B cell (primary cell): ENCODE measurements around the gene CKMT2.

ENCODE experiments used
- EZH2 ChIP-seq: IDR thresholded peaks from 2 replicates; pipeline ENCODE4 v1.6.1; 2012; ENCODE audit warnings: borderline replicate concordance, low read depth, mild to moderate bottlenecking, moderate library complexity, low read length; ENCODE audit not compliant: insufficient read depth, poor library complexity, severe bottlenecking
- TF ChIP-seq, protein P1 (sequence below): fragments of 200-600 bp; IDR thresholded peaks from one replicate; pipeline ENCODE4 v1.8.0; 2022; ENCODE audit warnings: antibody characterized with exemption, mild to moderate bottlenecking

DNA sequence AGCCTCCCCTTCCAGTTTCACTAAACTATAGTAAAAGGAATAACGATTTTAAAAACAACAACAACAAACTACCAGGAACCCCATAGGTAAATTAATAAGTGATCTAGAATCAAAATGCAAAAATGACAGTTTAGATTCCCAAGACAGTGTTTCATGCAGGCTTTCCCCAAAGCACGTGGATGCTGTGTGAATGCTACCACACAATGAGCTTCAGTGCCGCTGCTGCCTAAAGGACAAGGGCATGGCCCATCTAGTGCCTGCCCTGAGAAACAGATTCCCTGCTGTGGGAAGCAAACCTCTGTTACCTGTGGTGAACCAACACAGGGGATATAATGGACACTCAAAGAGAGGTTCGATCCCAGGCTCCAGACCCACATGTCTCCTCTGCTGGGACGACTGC, 23.7 kb upstream of the CKMT2 start:
- TF ChIP-seq, protein P1, sequence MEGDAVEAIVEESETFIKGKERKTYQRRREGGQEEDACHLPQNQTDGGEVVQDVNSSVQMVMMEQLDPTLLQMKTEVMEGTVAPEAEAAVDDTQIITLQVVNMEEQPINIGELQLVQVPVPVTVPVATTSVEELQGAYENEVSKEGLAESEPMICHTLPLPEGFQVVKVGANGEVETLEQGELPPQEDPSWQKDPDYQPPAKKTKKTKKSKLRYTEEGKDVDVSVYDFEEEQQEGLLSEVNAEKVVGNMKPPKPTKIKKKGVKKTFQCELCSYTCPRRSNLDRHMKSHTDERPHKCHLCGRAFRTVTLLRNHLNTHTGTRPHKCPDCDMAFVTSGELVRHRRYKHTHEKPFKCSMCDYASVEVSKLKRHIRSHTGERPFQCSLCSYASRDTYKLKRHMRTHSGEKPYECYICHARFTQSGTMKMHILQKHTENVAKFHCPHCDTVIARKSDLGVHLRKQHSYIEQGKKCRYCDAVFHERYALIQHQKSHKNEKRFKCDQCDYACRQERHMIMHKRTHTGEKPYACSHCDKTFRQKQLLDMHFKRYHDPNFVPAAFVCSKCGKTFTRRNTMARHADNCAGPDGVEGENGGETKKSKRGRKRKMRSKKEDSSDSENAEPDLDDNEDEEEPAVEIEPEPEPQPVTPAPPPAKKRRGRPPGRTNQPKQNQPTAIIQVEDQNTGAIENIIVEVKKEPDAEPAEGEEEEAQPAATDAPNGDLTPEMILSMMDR: no peak
- no peak for TF ChIP-seq EZH2
